ENCODE data around the gene SMOC1.

The SMOC1 gene

GRCh38 chr14:69943084-69943780 lies 64.0 kb downstream of the SMOC1 start:
- DNase-seq: no peak

GRCh38 chr14:69945347-69945746 lies 66.1 kb downstream of the SMOC1 start:
- DNase-seq: no peak

DNA sequence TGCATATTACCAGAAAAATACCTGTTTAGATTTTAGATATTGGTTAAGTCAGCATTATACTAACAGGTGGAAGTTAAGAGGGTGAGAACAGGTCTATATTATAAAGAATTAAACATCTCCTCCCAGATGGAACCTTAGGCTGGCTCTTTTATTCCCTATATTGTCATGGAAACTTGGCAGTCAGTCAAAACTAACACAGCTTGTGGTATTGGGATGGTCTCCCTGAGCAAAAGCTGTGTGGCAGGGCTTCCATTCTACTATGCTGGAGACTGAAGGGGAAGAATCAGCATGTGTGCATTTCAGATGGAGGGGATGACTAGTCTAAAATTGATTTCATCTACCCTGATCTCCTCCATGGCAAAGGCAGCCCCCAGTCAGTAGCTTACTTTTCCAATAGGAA lies 66.7 kb downstream of the SMOC1 start:
- no peak for DNase-seq

- no peak for DNase-seq
These were observed 69.1 kb downstream of the SMOC1 start for GRCh38 chr14:69948351-69948750.

- DNase-seq: no peak
These were observed 72.0 kb downstream of the SMOC1 start for GRCh38 chr14:69951263-69951662.

DNA sequence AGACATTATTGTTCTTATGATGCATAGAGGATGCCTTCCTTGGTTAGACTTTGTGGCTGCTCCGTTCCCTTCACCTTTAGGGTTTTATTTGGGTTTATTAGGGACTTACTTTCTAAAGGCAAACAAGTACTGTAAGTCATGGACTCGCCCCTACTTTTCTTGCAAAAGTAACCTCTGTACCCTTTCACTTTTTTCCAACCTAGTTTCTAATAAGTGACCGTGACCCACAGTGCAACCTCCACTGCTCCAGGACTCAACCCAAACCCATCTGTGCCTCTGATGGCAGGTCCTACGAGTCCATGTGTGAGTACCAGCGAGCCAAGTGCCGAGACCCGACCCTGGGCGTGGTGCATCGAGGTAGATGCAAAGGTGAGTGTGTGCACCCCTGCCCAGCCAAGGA lies 72.7 kb downstream of the SMOC1 start:
- DNase-seq: no peak

DNA sequence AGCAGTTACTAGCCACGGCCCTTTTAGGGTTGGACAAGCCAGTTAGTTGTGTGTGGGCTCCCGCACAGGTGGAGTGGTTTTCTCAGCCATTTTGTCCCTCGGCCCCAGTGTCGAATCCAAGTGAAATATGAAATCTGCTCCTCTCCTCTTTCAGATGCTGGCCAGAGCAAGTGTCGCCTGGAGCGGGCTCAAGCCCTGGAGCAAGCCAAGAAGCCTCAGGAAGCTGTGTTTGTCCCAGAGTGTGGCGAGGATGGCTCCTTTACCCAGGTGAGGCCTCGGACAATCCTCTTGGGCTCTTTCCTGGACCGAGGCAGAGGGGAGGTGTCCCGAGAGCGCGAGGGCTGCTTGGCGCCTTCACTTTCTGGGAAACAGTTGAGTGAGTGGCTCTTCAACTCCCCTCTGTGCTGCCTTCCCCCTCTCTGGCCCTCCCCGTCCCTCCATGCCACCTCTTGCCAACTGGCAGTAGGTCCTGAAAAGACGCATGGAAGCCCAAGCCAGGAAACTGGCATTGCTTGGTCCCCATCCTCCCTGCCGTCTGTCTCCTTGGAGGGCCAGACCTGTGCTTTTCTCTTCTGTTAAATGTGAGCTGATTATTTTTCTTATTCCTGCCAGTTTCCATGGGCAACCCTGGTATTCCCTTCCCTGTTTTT lies 74.2 kb downstream of the SMOC1 start:
- DNase-seq: no peak

GRCh38 chr14:69955855-69956845 lies 76.9 kb downstream of the SMOC1 start:
- no peak for DNase-seq

- DNase-seq: no peak
These were observed 77.8 kb downstream of the SMOC1 start for GRCh38 chr14:69956970-69957369.

- DNase-seq: no peak
These were observed 78.8 kb downstream of the SMOC1 start for GRCh38 chr14:69957986-69958385.

DNA sequence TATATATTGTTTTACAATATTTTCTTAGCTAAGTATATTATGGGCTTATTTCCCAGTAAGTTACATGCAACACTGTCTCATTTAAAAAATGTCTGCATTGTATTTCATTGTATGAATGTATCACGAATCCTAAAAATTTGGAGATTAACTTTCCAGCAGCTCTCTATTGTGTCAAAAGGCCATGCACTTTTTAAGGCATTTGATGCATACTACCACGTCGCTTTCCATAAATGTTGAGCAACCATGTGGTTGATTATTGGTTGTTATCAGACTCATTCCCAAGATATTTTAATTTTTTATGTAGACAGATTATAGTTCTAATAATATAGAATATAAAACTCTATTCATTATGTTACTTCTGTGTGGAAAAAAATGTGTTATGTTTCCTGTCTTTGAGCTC lies 79.9 kb downstream of the SMOC1 start:
- no peak for DNase-seq

- no peak for DNase-seq
These were observed 81.1 kb downstream of the SMOC1 start for GRCh38 chr14:69960296-69960695.

DNA sequence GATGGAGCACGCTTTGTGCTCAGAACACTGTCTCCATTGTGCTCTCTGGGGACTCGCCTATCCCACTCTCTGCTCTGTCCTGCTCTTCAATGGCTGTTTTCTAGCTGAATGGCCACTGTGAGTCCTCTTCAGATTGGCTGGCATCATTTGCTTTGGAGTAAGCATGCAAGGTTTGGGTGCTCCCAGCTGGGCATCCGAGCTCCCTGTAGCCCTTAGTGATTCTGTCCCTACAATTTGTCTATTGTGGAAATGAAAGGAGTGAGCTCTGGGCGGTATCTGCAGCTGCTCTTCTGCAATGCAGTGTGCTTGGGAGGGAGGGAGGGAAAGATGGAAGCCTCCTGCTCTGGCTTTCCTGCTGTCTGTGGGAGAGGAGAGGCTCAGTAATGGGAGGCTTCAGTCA lies 84.8 kb downstream of the SMOC1 start:
- no peak for DNase-seq

DNA sequence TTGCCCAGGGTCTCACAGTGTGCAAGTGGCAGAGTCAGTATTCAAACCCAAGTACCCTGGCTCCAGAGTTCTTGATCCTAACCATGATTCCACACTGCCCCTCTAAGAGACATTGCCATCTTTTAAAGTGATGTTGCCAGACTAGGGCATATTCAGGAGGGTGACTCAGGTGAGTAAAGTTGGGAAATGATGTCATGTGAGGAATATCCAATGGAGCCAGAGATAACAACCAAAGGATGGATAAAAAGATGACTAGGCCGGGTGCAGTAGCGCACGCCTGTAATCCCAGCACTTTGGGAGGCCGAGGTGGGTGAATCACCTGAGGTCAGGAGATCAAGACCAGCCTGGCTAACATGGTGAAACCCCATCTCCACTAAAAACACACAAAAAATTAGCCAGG lies 85.6 kb downstream of the SMOC1 start:
- DNase-seq: no peak

GRCh38 chr14:69968132-69968531 lies 88.9 kb downstream of the SMOC1 start:
- DNase-seq: no peak

DNA sequence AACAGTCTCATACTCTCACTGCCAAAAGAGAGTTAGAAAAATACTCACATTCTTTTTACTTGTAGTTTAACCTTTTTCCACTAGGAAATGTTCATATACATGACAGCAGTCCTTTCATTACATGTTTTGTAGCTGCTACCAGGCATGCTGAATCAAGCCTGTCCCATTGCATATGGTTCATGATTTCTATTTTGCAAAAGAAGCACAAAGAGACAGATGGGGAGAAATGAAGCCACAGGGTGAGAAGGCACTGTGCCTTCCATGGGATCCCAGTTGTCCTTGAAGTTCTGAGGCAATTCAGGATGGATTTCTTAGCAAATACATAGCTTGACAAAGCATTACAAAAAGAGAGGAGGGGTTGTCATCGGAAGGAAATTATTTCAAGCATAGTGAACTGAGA lies 89.5 kb downstream of the SMOC1 start:
- no peak for DNase-seq

DNA sequence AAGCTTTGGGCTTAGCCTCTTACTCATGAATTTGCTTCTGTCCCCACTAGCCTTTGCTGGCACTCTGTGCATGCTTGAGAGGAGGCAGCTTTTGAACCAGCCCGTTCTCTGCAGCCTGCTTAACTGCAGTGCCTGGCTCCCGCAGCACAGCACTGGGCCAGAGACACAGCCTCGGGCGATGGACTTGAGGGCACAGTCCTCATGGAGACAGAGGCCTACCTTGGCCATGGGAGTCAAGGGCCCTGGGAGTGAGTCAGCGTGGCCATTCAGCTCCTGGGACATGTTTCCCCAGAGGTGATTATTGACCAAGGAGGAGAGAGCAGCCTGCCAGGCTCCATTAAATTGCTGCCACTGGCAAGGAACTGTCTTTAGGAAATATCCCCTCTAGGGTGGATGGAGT lies 93.5 kb downstream of the SMOC1 start:
- no peak for DNase-seq

- no peak for DNase-seq
These were observed 94.6 kb downstream of the SMOC1 start for GRCh38 chr14:69973846-69974245.

- DNase-seq: no peak
These were observed 100.7 kb downstream of the SMOC1 start for GRCh38 chr14:69979882-69980281.

DNA sequence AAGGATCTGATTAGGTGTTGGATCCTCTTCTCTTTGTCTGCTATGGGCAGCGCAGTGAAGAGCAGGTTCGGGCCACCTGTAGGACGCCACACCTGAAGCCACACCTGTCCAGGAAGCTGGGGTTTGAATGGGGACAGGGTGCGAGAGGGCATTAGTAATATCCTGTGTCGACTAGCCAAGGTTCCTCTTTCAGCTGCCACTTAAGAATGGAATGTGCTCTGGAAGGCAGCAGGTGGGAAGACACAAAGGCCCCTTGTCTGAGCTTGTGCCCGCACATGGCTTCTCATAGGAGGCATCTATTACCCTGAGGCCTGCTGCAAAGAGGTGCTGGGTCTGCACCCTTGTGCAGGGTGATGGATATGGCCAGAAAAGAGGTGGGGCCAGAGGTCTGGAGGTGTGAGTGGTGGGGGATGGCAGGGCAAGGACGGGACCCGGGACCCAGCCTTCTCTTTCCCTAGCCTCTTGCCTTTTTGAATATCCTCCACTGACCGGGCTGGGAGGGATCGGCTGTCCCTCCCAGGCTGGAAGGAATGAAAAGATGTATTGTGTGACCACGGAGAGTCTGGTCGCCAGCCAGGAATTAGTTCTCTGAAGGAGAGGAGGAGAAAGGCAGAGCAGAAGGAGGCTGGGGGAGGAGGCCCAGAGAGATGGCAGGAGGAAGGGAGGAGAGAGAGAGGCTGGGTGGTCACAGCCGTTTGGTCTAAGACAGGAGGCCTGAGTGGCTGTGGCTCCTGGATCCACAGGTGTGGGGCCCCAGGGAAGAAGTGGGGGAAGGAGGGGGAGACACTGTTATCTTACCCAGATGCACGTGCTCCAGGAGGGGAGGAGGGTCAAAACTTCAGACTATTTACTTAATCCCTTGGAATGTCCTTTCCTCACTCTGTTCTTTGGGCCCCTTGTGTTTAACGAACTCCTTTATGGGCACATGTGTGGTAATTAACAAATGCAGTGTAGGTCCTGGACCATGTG lies 101.5 kb downstream of the SMOC1 start:
- no peak for DNase-seq

GRCh38 chr14:69982220-69982839 lies 103.1 kb downstream of the SMOC1 start:
- DNase-seq: no peak

GRCh38 chr14:69982886-69983285 lies 103.7 kb downstream of the SMOC1 start:
- DNase-seq: no peak

Data from cortex of kidney (tissue), 1 donor.